ENCODE results near the gene TRPV4. TPM values are rescaled to one million over a fixed set of nuclear protein-coding genes. Genes with fewer than 3 reads are reported as not detected.

Gene TRPV4
- total and polyA plus RNA-seq, 9 of the 15 experiments (the other 6 are each of a cell fraction or from before 2014, with no cell fraction given): 0.13 TPM; not detected in 8

GRCh38 chr12:109738209-109738608 lies 95.0 kb downstream of the TRPV4 start (continued):
- no peak for TF ChIP-seq FOXK1 (CRISPR knock-in tag; IDR thresholded peaks at IDR 0.05; ENCODE audit: borderline replicate concordance)
- no peak for TF ChIP-seq RERE (CRISPR knock-in tag; IDR thresholded peaks at IDR 0.05; ENCODE audit: borderline replicate concordance)
- no peak for TF ChIP-seq BMI1 (IDR thresholded peaks at IDR 0.05; ENCODE audit: low read length)

GRCh38 chr12:109737631-109738030 lies 95.6 kb downstream of the TRPV4 start:
- in situ Hi-C loops (cut with MboI): no loop called here
- intact Hi-C loops (cut with micrococcal nuclease): no loop called here
- ATAC-seq: no peak
- BruUV-seq (replicated peaks): no TSS peak
- Histone ChIP-seq H3K27ac (ENCODE audit: extremely low read depth, low read depth, low read length) (no peak overlapping the region), H3K9me1 (ENCODE audit: control insufficient read depth, insufficient read depth, low read length) (no peaks in the 10 kb centered on the region), H3K4me3 (no peak overlapping the region), H2AFZ (ENCODE audit: low read depth, low read length) (no peak overlapping the region), H3K4me1 (replicated peaks in 1 of 2; ENCODE audit: control insufficient read depth in 2 of 2, insufficient read depth in 2 of 2, low read length in 2 of 2) (peaks cover 7 to 9% of the 10 kb centered on the region in 2 experiments; a peak in 3 of 5 replicates), H3K27me3 (ENCODE audit: control insufficient read depth in 2 of 2, insufficient read depth in 2 of 2, low read length in 2 of 2) (peaks cover 10 to 47% of the 10 kb centered on the region in 2 experiments; a peak in 4 of 5 replicates), H3K36me3 (ENCODE audit: control insufficient read depth, insufficient read depth, low read length) (no peaks in the 10 kb centered on the region), H3K79me2 (ENCODE audit: control insufficient read depth, insufficient read depth, low read length) (no peaks in the 10 kb centered on the region), H3K9ac (ENCODE audit: insufficient read depth in 1 of 2, low read depth in 2 of 2, low read length in 2 of 2) (no peak overlapping the region), H3K4me2 (ENCODE audit: insufficient read depth, low read length) (no peak overlapping the region), H3K9me3 (replicated peaks; ENCODE audit: control insufficient read depth, insufficient read depth, low read depth, low read length) (no peaks in the 10 kb centered on the region), H4K20me1 (replicated peaks; ENCODE audit: control insufficient read depth, insufficient read depth, low read length) (peaks cover 25% of the 10 kb centered on the region)
- FAIRE-seq: no peak
- CTCF ChIA-PET (ENCODE audit: low intra/inter-chr PET ratio): no interaction called here
- 5% methylated on average over 7 of the region's 7 CpGs for WGBS (ENCODE audit: insufficient coverage, low coverage, missing lambda C conversion rate)
- POLR2A ChIA-PET: no interaction called here
- no peak for DNase-seq (ENCODE audit: extremely low read depth in 1 of 4, low spot score in 3 of 4)
- TF ChIP-seq KDM4B (IDR thresholded peaks at IDR 0.05; ENCODE audit: borderline replicate concordance in 2 of 2, low read depth in 1 of 2) (no peak), ZNF830 (CRISPR knock-in tag; IDR thresholded peaks at IDR 0.05) (no peak), AFF4 (CRISPR knock-in tag; IDR thresholded peaks at IDR 0.05) (no peak), NCOA2 (IDR thresholded peaks at IDR 0.05; ENCODE audit: partially characterized antibody in 2 of 2) (no peak)
